ENCODE results near the gene SNCB.

Gene SNCB

DNA sequence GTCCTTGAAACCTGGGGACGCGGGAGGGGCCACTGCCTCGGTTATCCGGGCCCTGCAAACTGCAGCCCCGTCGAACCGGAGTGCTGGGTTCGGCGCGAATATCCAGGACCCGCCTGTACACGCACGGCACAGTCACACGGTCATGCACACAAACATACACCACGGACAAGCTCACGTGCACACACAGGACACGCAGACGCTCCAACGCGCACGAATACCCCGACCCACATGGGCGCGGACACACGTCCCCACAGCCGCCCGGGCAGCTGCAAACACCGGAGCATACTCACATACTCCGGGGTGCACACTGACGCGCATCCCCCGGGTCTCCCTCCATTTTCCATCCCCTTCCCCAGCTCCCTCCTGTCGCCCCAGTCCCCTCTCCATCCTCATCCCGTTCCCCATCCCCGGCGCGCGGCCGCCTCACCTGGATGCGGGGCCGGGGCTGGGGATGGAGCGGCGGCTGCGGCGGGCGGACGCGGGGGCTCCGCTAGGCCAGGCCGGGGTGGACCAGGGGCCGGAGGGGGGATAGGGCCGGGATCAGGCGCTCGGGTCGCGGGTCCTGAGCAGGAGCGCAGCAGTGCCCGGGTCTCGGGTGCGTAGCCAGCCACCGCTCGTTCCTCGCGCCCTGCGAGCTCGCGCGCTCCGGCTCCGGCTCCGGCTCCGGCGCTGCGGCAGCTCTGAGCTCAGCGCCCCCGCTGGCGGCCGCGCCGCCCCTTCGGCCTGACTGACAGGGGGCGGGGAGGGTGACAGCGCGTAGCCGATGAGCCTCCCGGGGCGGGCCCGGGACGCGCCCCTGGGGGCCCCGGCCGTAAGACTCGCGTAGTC, at the start of gene SNCB, which contains the start of gene EIF4E1B:
Gene SNCB, minus strand, starts transcription at position 682 of the 828 bp plus-strand sequence. CDS start 880 bp downstream, outside the sequence.
Gene EIF4E1B, plus strand, starts transcription at position 823 of the 828 bp plus-strand sequence. CDS start 12,113 bp downstream, outside the sequence.
- peak; percentile 34 for DNase-seq

GRCh38 chr5:176679365-176680225, 49.3 kb upstream of the SNCB start:
- no peak for DNase-seq

GRCh38 chr5:176678584-176678983, 48.2 kb upstream of the SNCB start:
- no peak for DNase-seq

GRCh38 chr5:176677209-176677939, 47.0 kb upstream of the SNCB start:
- DNase-seq, result no peak

DNA sequence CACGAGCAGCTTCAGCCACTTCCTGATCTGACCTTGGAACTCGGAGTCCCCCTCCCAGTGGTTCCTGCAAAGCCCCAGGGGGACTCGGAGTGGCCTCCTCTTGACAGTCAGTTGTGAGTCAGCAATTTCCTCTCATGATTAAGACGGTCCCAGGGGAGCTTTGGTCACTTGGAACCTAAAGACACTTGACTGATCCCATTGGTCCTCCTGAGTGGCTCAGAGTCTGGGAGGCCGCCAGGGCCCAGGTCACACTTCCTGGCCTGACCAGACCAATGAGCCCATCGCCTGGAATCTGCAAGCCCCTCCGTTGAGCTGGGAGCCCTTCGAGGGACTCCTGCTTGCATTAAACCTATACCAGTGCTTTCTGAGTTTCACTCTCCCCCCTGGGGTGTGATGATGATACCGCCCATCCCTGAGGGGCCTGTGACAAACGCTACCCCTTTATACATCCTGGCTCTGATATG, 46.1 kb upstream of the SNCB start:
- DNase-seq, result no peak

DNA sequence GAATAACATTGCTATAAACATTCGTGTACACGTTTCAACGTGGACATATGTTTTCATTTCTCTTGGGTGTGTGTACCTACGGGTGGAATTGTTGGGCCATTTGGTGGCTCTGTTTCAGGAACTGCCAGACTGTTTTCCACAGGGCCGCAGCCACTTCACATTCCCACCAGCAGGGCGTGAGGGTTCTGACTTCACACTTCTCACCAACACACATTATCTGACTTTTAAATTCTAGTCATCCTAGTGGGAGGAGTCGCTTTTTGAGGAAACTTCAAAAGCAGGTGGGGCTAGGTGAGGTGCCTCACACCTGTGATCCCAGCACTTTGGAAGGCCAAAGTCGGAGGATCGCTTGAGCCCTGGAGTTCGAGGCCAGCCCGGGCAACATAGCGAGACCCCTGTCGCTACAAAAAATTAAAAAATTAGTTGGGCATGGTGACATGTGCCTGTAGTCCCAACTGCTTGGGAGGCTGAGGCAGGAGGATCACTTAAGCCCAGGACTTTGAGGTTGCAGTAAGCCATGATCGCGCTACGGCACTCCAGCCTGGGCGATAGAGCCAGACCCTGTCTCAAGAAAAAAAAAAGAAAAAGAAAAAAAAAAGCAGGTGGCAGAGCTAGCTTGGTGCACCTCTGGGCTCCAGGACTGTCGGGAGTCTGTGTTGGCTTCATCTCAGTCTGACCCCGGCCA, 45.5 kb upstream of the SNCB start:
- no peak for DNase-seq

- no peak for DNase-seq
These were observed 44.5 kb upstream of the SNCB start for GRCh38 chr5:176674799-176675198.

DNA sequence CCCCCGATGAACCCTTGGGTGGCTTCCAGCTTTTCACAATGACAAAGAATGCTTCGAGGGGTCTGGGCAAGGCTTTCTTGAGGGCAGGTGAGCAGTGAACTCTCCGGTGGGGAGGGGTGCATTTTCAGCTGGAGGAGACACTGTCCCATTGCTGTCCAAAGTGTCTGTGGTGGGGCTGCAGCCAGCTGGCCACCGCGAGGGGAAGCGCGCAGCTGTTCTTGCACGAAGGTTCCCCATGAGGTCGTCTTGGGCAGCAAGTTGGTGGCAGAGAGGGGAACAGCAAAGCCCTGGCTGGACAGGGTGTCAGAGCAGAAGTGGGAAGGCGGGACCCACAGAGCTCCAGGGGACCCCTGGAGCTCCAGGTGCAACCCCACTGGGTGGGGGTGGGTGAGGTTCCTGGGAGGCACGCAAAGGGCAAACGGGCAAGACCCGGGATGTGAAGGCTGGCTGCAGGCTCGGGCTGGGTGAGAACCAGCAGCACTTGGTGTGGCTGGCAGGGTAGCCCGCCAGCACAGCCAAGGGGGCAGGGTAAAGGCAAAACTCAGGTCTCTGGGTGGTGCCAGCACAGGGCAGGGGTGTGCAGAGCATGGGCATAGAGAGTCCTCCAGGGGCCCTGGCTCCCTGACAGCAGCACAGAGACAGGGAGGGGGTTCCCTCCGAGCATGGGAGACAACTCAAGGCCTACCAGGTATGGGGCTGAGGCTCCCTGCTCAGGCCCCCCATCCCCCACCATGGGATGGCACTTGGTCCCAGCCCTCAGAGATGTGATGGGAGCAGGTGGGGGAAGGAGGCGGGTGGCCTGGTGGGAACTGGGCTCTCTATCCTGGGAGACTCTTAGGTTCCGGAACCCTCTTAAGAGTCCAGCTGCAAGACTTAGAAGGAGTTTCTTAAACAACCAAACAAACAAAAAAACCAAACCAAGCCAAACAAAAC, 43.6 kb upstream of the SNCB start:
- DNase-seq, result no peak

- no peak for DNase-seq
These were observed 41.8 kb upstream of the SNCB start for GRCh38 chr5:176671890-176672747.

DNA sequence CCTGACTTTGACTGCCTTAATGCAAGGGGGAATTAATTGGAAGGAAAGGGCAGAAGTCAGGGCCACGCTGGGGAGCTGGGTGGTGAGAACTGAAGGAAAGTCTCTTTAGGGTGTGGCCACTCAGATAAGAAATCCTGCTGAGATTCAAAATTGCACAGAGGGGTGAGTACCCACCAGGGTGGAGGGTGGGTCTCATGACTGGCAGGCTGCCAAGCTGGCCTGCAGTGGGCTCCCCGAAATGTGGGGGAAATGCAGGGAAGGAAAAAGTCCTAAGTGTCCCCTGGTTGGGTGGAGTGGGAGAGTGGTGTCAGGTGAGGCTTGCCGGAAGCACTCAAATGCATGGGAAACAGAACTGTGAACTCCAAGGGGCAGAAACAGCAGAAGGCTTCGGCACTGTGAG, 41.1 kb upstream of the SNCB start:
- DNase-seq, result no peak

DNA sequence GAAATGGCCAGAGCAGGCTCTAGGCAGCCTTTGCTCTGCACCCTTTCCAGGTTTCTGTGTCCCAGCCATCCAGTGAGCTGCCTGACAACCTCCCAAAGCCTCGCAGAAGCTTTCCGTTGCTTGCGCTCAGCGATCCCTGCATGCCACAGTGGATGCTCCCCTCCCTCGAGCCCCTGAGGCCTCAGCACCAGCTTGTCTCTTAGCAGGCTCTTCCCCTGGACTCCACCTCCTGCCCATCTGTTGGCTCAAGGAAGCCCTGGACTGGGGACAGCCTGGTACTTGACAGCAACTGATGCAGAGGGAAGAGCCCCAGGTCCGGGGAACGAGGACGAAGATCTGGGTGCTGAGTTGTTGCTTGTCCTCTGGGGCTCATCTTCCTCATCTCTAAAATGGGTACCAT, 40.1 kb upstream of the SNCB start:
- DNase-seq, result no peak

- DNase-seq, result no peak
These were observed 37.3 kb upstream of the SNCB start for GRCh38 chr5:176667637-176668036.

DNA sequence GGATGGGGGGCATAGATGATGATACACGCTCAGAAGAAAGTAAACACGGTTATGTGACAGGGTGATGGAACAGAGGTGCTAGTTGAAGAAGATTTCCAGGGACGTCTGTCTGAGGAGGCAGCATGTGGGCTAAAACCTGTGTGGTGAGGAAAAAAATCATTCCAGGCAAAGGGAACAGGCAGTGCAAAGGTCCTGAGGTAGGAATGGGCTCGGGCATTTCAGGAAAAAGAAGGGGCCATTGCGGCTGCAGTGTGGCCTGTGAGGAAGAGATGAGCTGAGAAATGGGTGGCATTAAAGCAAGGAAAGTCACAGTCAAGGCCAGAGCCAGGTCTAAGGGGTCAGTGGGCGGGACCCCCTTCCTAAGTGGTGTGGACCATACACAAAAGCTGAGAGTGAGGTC, 35.2 kb upstream of the SNCB start:
- DNase-seq, result no peak

DNA sequence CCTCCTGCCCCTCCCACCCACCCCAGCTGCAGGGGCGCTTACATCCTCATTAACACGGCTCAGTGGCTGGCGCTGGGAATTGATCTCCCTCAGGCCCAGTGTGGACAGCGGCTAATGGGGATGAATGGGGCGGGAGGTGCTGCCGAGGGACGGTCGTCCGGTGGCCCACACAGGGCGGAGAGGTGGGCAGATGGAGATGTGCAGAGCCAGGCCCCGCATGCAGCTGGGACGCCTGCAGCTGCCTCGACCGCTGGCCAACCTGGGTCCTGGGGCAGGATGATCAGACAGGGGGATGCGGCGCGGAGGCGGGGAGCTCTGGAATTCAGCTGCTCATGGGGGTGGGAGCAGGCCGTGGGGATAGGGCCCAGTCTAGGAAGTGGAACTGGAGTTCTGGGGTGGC, 34.6 kb upstream of the SNCB start:
- DNase-seq, result no peak

GRCh38 chr5:176664479-176664878, 34.1 kb upstream of the SNCB start:
- no peak for DNase-seq

- no peak for DNase-seq
These were observed 33.2 kb upstream of the SNCB start for GRCh38 chr5:176663566-176663965.

- no peak for DNase-seq
These were observed 32.3 kb upstream of the SNCB start for GRCh38 chr5:176662371-176663333.

DNA sequence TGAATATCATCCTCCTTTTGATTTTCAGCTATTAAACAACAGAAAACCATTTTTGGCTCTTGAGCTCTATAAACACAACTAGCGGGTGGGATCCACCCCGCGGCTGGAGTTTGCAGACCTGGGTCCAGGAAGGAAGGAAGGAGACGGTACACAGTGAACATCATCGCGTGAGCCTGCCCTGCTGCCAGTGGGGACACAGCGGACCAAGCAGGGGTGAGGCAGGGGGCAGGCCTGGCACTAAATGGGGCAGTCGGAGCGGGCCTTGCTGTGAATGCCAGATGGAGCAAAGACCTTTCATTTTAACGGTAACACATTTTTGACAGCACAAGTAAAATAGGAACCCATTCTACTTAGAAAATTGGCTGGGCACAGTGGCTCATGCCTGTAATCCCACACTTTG, 31.3 kb upstream of the SNCB start:
- DNase-seq, result no peak
